Measurements from ENCODE around the gene FAR1.

Gene FAR1

GRCh38 chr11:13763341-13763740 lies 94.9 kb downstream of the FAR1 start:
- H3K9ac ChIP-seq (ENCODE audit: low read depth, low read length), result no peak overlapping the region
- H3K27me3 ChIP-seq (ENCODE audit: control insufficient read depth, insufficient read depth, low read length), result no peaks in the 10 kb centered on the region
- H3K36me3 ChIP-seq (ENCODE audit: insufficient read depth, low read length), result no peaks in the 10 kb centered on the region
- no peaks in the 10 kb centered on the region for H3K4me1 ChIP-seq (ENCODE audit: control insufficient read depth, insufficient read depth, low read length)
- no peak overlapping the region for H3K4me3 ChIP-seq (ENCODE audit: low read length)
- H3K9me3 ChIP-seq (replicated peaks; ENCODE audit: low read length), result no peaks in the 10 kb centered on the region
- no peak overlapping the region for H3K4me2 ChIP-seq (ENCODE audit: low read length)

GRCh38 chr11:13765886-13766285 lies 97.4 kb downstream of the FAR1 start:
- Histone ChIP-seq H3K9me3 (replicated peaks; ENCODE audit: low read length) (no peaks in the 10 kb centered on the region), H3K36me3 (ENCODE audit: insufficient read depth, low read length) (no peaks in the 10 kb centered on the region), H3K9ac (ENCODE audit: low read depth, low read length) (no peak overlapping the region), H3K4me1 (ENCODE audit: control insufficient read depth, insufficient read depth, low read length) (no peaks in the 10 kb centered on the region), H3K4me3 (ENCODE audit: low read length) (no peak overlapping the region), H3K4me2 (ENCODE audit: low read length) (no peak overlapping the region), H3K27me3 (ENCODE audit: control insufficient read depth, insufficient read depth, low read length) (peaks cover 8% of the 10 kb centered on the region)

- peaks cover 13% of the 10 kb centered on the region for H3K27me3 ChIP-seq (ENCODE audit: control insufficient read depth, insufficient read depth, low read length)
- H3K4me3 ChIP-seq (ENCODE audit: low read length), result no peak overlapping the region
- H3K4me1 ChIP-seq (ENCODE audit: control insufficient read depth, insufficient read depth, low read length), result no peaks in the 10 kb centered on the region
- no peaks in the 10 kb centered on the region for H3K36me3 ChIP-seq (ENCODE audit: insufficient read depth, low read length)
- H3K4me2 ChIP-seq (ENCODE audit: low read length), result no peak overlapping the region
- no peak overlapping the region for H3K9ac ChIP-seq (ENCODE audit: low read depth, low read length)
- H3K9me3 ChIP-seq (replicated peaks; ENCODE audit: low read length), result no peaks in the 10 kb centered on the region
Observed at GRCh38 chr11:13767471-13767870, 99.0 kb downstream of the FAR1 start.

GRCh38 chr11:13769188-13769587 lies 100.7 kb downstream of the FAR1 start:
- Histone ChIP-seq H3K27me3 (ENCODE audit: control insufficient read depth, insufficient read depth, low read length) (peaks cover 13% of the 10 kb centered on the region), H3K9ac (ENCODE audit: low read depth, low read length) (no peak overlapping the region), H3K4me1 (ENCODE audit: control insufficient read depth, insufficient read depth, low read length) (no peaks in the 10 kb centered on the region), H3K4me3 (ENCODE audit: low read length) (no peak overlapping the region), H3K4me2 (ENCODE audit: low read length) (no peak overlapping the region), H3K36me3 (ENCODE audit: insufficient read depth, low read length) (no peaks in the 10 kb centered on the region), H3K9me3 (replicated peaks; ENCODE audit: low read length) (no peaks in the 10 kb centered on the region)

GRCh38 chr11:13771151-13771550 lies 102.7 kb downstream of the FAR1 start:
- Histone ChIP-seq H3K4me2 (ENCODE audit: low read length) (no peak overlapping the region), H3K4me3 (ENCODE audit: low read length) (no peak overlapping the region), H3K9me3 (replicated peaks; ENCODE audit: low read length) (no peaks in the 10 kb centered on the region), H3K27me3 (ENCODE audit: control insufficient read depth, insufficient read depth, low read length) (peaks cover 13% of the 10 kb centered on the region), H3K4me1 (ENCODE audit: control insufficient read depth, insufficient read depth, low read length) (no peaks in the 10 kb centered on the region), H3K36me3 (ENCODE audit: insufficient read depth, low read length) (no peaks in the 10 kb centered on the region), H3K9ac (ENCODE audit: low read depth, low read length) (no peak overlapping the region)

- Histone ChIP-seq H3K4me3 (ENCODE audit: low read length) (no peak overlapping the region), H3K9me3 (replicated peaks; ENCODE audit: low read length) (no peaks in the 10 kb centered on the region), H3K4me2 (ENCODE audit: low read length) (no peak overlapping the region), H3K36me3 (ENCODE audit: insufficient read depth, low read length) (no peaks in the 10 kb centered on the region), H3K4me1 (ENCODE audit: control insufficient read depth, insufficient read depth, low read length) (no peaks in the 10 kb centered on the region), H3K9ac (ENCODE audit: low read depth, low read length) (no peak overlapping the region), H3K27me3 (ENCODE audit: control insufficient read depth, insufficient read depth, low read length) (peaks cover 13% of the 10 kb centered on the region)
Observed at GRCh38 chr11:13772223-13773046, 104.0 kb downstream of the FAR1 start.

- Histone ChIP-seq H3K9ac (ENCODE audit: low read depth, low read length) (no peak overlapping the region), H3K4me1 (ENCODE audit: control insufficient read depth, insufficient read depth, low read length) (no peaks in the 10 kb centered on the region), H3K27me3 (ENCODE audit: control insufficient read depth, insufficient read depth, low read length) (peaks cover 8% of the 10 kb centered on the region), H3K4me3 (ENCODE audit: low read length) (no peak overlapping the region), H3K4me2 (ENCODE audit: low read length) (no peak overlapping the region), H3K9me3 (replicated peaks; ENCODE audit: low read length) (no peaks in the 10 kb centered on the region), H3K36me3 (ENCODE audit: insufficient read depth, low read length) (no peaks in the 10 kb centered on the region)
Observed at GRCh38 chr11:13775471-13775870, 107.0 kb downstream of the FAR1 start.

GRCh38 chr11:13776134-13776815 lies 107.8 kb downstream of the FAR1 start:
- Histone ChIP-seq H3K9ac (ENCODE audit: low read depth, low read length) (no peak overlapping the region), H3K4me3 (ENCODE audit: low read length) (no peak overlapping the region), H3K4me2 (ENCODE audit: low read length) (no peak overlapping the region), H3K4me1 (ENCODE audit: control insufficient read depth, insufficient read depth, low read length) (no peaks in the 10 kb centered on the region), H3K27me3 (ENCODE audit: control insufficient read depth, insufficient read depth, low read length) (peaks cover 4% of the 10 kb centered on the region), H3K9me3 (replicated peaks; ENCODE audit: low read length) (no peaks in the 10 kb centered on the region), H3K36me3 (ENCODE audit: insufficient read depth, low read length) (no peaks in the 10 kb centered on the region)

GRCh38 chr11:13777341-13777985 lies 109.0 kb downstream of the FAR1 start:
- Histone ChIP-seq H3K27me3 (ENCODE audit: control insufficient read depth, insufficient read depth, low read length) (peaks cover 4% of the 10 kb centered on the region), H3K4me1 (ENCODE audit: control insufficient read depth, insufficient read depth, low read length) (no peaks in the 10 kb centered on the region), H3K36me3 (ENCODE audit: insufficient read depth, low read length) (no peaks in the 10 kb centered on the region), H3K9ac (ENCODE audit: low read depth, low read length) (no peak overlapping the region), H3K4me2 (ENCODE audit: low read length) (no peak overlapping the region), H3K9me3 (replicated peaks; ENCODE audit: low read length) (no peaks in the 10 kb centered on the region), H3K4me3 (ENCODE audit: low read length) (no peak overlapping the region)

- H3K36me3 ChIP-seq (ENCODE audit: insufficient read depth, low read length), result no peaks in the 10 kb centered on the region
Observed at GRCh38 chr11:13778345-13778744, 109.9 kb downstream of the FAR1 start.

GRCh38 chr11:13781153-13781552 lies 112.7 kb downstream of the FAR1 start:
- no peak overlapping the region for H3K4me3 ChIP-seq (ENCODE audit: low read length)
- peaks cover 20% of the 10 kb centered on the region for H3K27me3 ChIP-seq (ENCODE audit: control insufficient read depth, insufficient read depth, low read length)

More at GRCh38 chr11:13778345-13778744, 109.9 kb downstream of the FAR1 start:
- no peak overlapping the region for H3K4me3 ChIP-seq (ENCODE audit: low read length)
- H3K9ac ChIP-seq (ENCODE audit: low read depth, low read length), result no peak overlapping the region
- no peaks in the 10 kb centered on the region for H3K4me1 ChIP-seq (ENCODE audit: control insufficient read depth, insufficient read depth, low read length)
- H3K9me3 ChIP-seq (replicated peaks; ENCODE audit: low read length), result no peaks in the 10 kb centered on the region
- H3K4me2 ChIP-seq (ENCODE audit: low read length), result no peak overlapping the region
- H3K27me3 ChIP-seq (ENCODE audit: control insufficient read depth, insufficient read depth, low read length), result peaks cover 13% of the 10 kb centered on the region

More at GRCh38 chr11:13781153-13781552, 112.7 kb downstream of the FAR1 start:
- Histone ChIP-seq H3K9ac (ENCODE audit: low read depth, low read length) (no peak overlapping the region), H3K9me3 (replicated peaks; ENCODE audit: low read length) (no peaks in the 10 kb centered on the region), H3K4me2 (ENCODE audit: low read length) (no peak overlapping the region), H3K36me3 (ENCODE audit: insufficient read depth, low read length) (no peaks in the 10 kb centered on the region), H3K4me1 (ENCODE audit: control insufficient read depth, insufficient read depth, low read length) (no peaks in the 10 kb centered on the region)
